ENCODE measurements around the gene PNPT1.
"Not testable (repeated sequence)": the region's sequence is repeated elsewhere in the genome, so short reads cannot be mapped to it uniquely, and the experiment has no call there.

Gene PNPT1

GRCh38 chr2:55718165-55719008 lies 24.7 kb upstream of the PNPT1 start:
- no peaks in the 10 kb centered on the region for H3K36me3 ChIP-seq (ENCODE audit: insufficient read depth, low read length)
- no peak overlapping the region for H3K4me2 ChIP-seq (ENCODE audit: low read length)
- H3K4me1 ChIP-seq (ENCODE audit: control insufficient read depth, insufficient read depth, low read length) = peaks cover 5% of the 10 kb centered on the region
- peak overlapping the region; percentile 20 for H3K9ac ChIP-seq (ENCODE audit: low read depth, low read length)
- no peaks in the 10 kb centered on the region for H3K9me3 ChIP-seq (replicated peaks; ENCODE audit: low read length)
- H3K4me3 ChIP-seq (ENCODE audit: low read length) = no peak overlapping the region
- H3K27me3 ChIP-seq (ENCODE audit: control insufficient read depth, insufficient read depth, low read length) = no peaks in the 10 kb centered on the region

DNA sequence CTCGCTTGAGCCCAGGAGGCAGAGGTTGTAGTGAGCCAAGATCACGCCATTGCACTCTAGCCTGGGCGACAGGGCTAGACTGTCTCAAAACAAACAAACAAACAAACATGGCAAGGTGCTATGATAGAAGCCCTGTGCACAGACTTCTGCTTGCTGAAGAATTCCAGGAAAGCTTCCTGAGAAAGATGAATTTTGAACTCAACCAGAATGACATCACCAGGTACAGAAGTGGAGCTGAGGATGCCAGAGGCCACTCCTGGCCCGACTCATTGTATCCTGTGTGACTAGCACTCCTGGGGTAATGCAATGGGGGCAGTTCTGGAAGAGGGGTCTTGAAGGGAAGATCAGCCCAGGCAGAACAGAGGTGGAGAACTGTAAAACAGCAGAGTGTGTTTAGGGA lies 22.0 kb upstream of the PNPT1 start:
- H3K4me1 ChIP-seq (ENCODE audit: control insufficient read depth, insufficient read depth, low read length) = no peaks in the 10 kb centered on the region
- no peaks in the 10 kb centered on the region for H3K9me3 ChIP-seq (replicated peaks; ENCODE audit: low read length)
- no peak overlapping the region for H3K4me2 ChIP-seq (ENCODE audit: low read length)
- H3K36me3 ChIP-seq (ENCODE audit: insufficient read depth, low read length) = no peaks in the 10 kb centered on the region
- no peak overlapping the region for H3K4me3 ChIP-seq (ENCODE audit: low read length)
- H3K27me3 ChIP-seq (ENCODE audit: control insufficient read depth, insufficient read depth, low read length) = no peaks in the 10 kb centered on the region
- H3K9ac ChIP-seq (ENCODE audit: low read depth, low read length) = no peak overlapping the region

GRCh38 chr2:55715178-55715577 lies 21.5 kb upstream of the PNPT1 start:
- H3K9ac ChIP-seq (ENCODE audit: low read depth, low read length); H3K27me3 ChIP-seq (ENCODE audit: control insufficient read depth, insufficient read depth, low read length); H3K9me3 ChIP-seq (replicated peaks; ENCODE audit: low read length); H3K4me1 ChIP-seq (ENCODE audit: control insufficient read depth, insufficient read depth, low read length); H3K4me3 ChIP-seq (ENCODE audit: low read length); H3K4me2 ChIP-seq (ENCODE audit: low read length); H3K36me3 ChIP-seq (ENCODE audit: insufficient read depth, low read length): not testable (repeated sequence)

DNA sequence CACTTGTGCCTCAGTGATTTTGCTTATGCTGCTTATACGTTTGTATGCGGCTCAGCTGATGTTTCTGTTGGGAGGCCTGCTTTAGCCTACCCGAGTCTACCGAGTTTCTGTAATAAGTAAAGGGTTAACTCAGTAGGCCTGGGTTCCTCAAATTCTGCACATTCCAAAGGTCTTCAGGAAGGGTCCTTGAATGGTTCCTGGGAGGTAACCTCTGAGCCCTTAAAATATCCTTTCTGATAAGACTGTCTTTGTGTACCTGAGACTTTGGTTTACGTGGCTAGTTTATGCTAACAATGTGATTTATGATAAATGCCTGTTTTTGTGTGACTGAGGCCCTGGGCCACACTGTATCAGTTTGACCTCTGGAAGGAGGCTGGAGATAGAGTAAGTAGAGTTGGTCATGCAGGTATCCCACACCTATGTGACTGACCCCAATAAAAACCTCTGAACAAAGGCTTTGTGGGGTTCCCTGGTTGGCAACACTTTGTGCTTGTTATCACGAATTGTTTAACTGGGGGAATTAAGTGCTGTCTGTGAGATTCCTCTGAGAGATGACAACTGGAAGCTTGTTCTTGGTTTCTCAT lies 18.9 kb upstream of the PNPT1 start:
- Histone ChIP-seq H3K27me3 (ENCODE audit: control insufficient read depth, insufficient read depth, low read length) (peaks cover 5% of the 10 kb centered on the region), H3K4me3 (ENCODE audit: low read length) (no peak overlapping the region), H3K4me1 (ENCODE audit: control insufficient read depth, insufficient read depth, low read length) (no peaks in the 10 kb centered on the region), H3K36me3 (ENCODE audit: insufficient read depth, low read length) (no peaks in the 10 kb centered on the region), H3K9ac (ENCODE audit: low read depth, low read length) (no peak overlapping the region), H3K4me2 (ENCODE audit: low read length) (no peak overlapping the region), H3K9me3 (replicated peaks; ENCODE audit: low read length) (no peaks in the 10 kb centered on the region)

GRCh38 chr2:55710025-55710424 lies 16.4 kb upstream of the PNPT1 start:
- H3K36me3 ChIP-seq (ENCODE audit: insufficient read depth, low read length) = no peaks in the 10 kb centered on the region
- H3K4me2 ChIP-seq (ENCODE audit: low read length) = no peak overlapping the region
- H3K4me3 ChIP-seq (ENCODE audit: low read length) = no peak overlapping the region
- no peaks in the 10 kb centered on the region for H3K9me3 ChIP-seq (replicated peaks; ENCODE audit: low read length)
- no peaks in the 10 kb centered on the region for H3K4me1 ChIP-seq (ENCODE audit: control insufficient read depth, insufficient read depth, low read length)
- peaks cover 11% of the 10 kb centered on the region for H3K27me3 ChIP-seq (ENCODE audit: control insufficient read depth, insufficient read depth, low read length)
- no peak overlapping the region for H3K9ac ChIP-seq (ENCODE audit: low read depth, low read length)

GRCh38 chr2:55707751-55708150 lies 14.1 kb upstream of the PNPT1 start:
- Histone ChIP-seq H3K36me3 (ENCODE audit: insufficient read depth, low read length) (no peaks in the 10 kb centered on the region), H3K9me3 (replicated peaks; ENCODE audit: low read length) (no peaks in the 10 kb centered on the region), H3K4me2 (ENCODE audit: low read length) (no peak overlapping the region), H3K4me3 (ENCODE audit: low read length) (no peak overlapping the region), H3K27me3 (ENCODE audit: control insufficient read depth, insufficient read depth, low read length) (peaks cover 24% of the 10 kb centered on the region), H3K4me1 (ENCODE audit: control insufficient read depth, insufficient read depth, low read length) (no peaks in the 10 kb centered on the region), H3K9ac (ENCODE audit: low read depth, low read length) (no peak overlapping the region)

DNA sequence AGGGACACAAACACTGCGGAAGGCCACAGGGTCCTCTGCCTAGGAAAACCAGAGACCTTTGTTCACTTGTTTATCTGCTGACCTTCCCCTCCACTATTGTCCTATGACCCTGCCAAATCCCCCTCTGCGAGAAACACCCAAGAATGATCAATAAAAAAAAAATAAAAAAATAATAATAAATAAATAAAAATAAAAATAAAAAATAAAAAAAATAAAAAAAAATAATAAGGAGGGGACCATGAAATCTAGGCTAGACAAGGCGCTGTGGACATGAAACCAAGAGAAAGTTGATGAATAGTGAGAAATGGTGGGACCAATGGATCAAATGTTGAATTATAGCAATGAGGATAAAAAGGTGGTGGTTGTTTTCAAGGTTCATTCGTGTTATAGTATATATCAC lies 12.6 kb upstream of the PNPT1 start:
- H3K36me3 ChIP-seq (ENCODE audit: insufficient read depth, low read length); H3K9me3 ChIP-seq (replicated peaks; ENCODE audit: low read length); H3K9ac ChIP-seq (ENCODE audit: low read depth, low read length); H3K4me3 ChIP-seq (ENCODE audit: low read length); H3K4me1 ChIP-seq (ENCODE audit: control insufficient read depth, insufficient read depth, low read length); H3K4me2 ChIP-seq (ENCODE audit: low read length): not testable (repeated sequence)
- H3K27me3 ChIP-seq (ENCODE audit: control insufficient read depth, insufficient read depth, low read length) = peaks cover 31% of the 10 kb centered on the region

DNA sequence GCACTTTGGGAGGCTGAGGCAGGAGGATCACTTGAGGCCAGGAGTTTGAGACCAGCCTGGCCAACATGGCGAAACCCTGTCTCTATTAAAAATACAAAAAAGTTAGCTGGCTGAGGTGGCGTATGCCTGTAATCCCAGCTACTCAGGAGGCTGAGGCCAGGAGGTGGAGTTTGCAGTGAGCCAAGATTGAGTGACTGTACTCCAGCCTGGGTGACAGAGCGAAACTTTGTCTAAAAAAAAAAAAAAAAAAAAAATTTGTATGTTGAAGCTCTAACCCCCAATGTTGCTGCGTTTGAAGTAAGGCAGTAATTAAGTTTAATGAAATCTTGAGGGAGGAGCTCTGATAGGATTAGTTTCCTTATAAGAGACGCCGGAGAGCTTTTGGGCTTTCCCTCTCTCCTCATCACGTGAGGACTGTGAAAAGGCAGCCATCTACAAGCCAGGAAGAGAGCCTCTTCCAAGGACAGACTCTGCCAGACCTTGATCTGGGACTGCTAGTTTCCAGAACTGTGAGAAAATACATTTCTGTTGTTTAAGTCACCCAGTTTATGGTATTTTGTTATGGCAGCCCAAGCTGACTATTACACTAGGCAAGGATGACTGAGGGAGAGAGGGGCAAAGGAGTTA lies 11.5 kb upstream of the PNPT1 start:
- H3K9ac ChIP-seq (ENCODE audit: low read depth, low read length) = no peak overlapping the region
- no peaks in the 10 kb centered on the region for H3K36me3 ChIP-seq (ENCODE audit: insufficient read depth, low read length)
- no peak overlapping the region for H3K4me2 ChIP-seq (ENCODE audit: low read length)
- peaks cover 36% of the 10 kb centered on the region for H3K27me3 ChIP-seq (ENCODE audit: control insufficient read depth, insufficient read depth, low read length)
- no peak overlapping the region for H3K4me3 ChIP-seq (ENCODE audit: low read length)
- no peaks in the 10 kb centered on the region for H3K9me3 ChIP-seq (replicated peaks; ENCODE audit: low read length)
- no peaks in the 10 kb centered on the region for H3K4me1 ChIP-seq (ENCODE audit: control insufficient read depth, insufficient read depth, low read length)

DNA sequence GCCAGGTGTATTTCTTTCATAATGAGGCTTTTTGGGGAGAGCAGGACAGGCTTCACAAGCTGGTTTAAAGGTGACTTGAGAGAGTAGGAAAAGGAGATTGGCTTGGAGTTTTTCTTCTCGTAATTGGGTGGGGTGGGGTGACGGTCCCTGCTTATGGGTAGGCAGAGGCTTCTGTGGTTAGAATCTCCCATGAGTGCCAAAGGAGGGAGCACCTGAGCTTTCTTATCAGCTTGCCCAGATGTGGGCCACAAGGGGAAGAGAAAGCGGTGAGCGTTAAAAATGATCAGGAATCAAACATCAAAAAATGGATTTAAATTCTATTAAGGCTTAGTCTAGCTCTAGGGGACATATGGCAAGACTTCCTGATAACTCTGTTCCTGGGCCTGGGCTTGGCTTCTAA lies 9.7 kb upstream of the PNPT1 start:
- Histone ChIP-seq H3K4me2 (ENCODE audit: low read length) (no peak overlapping the region), H3K4me3 (ENCODE audit: low read length) (no peak overlapping the region), H3K9me3 (replicated peaks; ENCODE audit: low read length) (no peaks in the 10 kb centered on the region), H3K9ac (ENCODE audit: low read depth, low read length) (no peak overlapping the region), H3K27me3 (ENCODE audit: control insufficient read depth, insufficient read depth, low read length) (peaks cover 53% of the 10 kb centered on the region), H3K4me1 (ENCODE audit: control insufficient read depth, insufficient read depth, low read length) (no peaks in the 10 kb centered on the region), H3K36me3 (ENCODE audit: insufficient read depth, low read length) (no peaks in the 10 kb centered on the region)

- not testable (repeated sequence) for H3K9me3 ChIP-seq (replicated peaks; ENCODE audit: low read length); H3K27me3 ChIP-seq (ENCODE audit: control insufficient read depth, insufficient read depth, low read length); H3K4me1 ChIP-seq (ENCODE audit: control insufficient read depth, insufficient read depth, low read length); H3K36me3 ChIP-seq (ENCODE audit: insufficient read depth, low read length)
- Histone ChIP-seq H3K4me2 (ENCODE audit: low read length) (peak overlapping the region; percentile 89), H3K4me3 (ENCODE audit: low read length) (peak overlapping the region; percentile 94), H3K9ac (ENCODE audit: low read depth, low read length) (peak overlapping the region; percentile 89)
Observed at GRCh38 chr2:55692740-55693139, 904 bp downstream of the PNPT1 start.

DNA sequence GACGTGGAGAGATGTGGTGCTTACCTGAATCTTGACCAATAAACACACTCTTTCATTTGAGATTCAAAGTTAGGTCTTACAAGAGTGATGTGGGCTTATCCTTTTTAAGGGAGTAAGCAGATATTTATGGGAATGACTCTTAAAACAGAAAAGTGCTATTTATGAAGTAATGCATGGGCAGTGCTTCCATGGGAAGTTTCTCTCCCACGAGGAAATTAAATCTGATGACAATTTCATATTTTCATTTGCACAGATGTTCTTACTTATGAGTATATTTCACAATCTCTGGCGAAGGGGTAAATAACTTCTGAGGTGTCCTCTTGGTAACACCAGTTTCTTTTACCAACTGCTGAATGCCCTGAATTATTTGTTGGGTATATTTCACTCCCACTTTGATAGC lies 21.0 kb downstream of the PNPT1 start:
- H3K4me1 ChIP-seq (ENCODE audit: control insufficient read depth, insufficient read depth, low read length) = no peaks in the 10 kb centered on the region
- no peak overlapping the region for H3K9ac ChIP-seq (ENCODE audit: low read depth, low read length)
- no peak overlapping the region for H3K4me3 ChIP-seq (ENCODE audit: low read length)
- peaks cover 16% of the 10 kb centered on the region for H3K36me3 ChIP-seq (ENCODE audit: insufficient read depth, low read length)
- H3K9me3 ChIP-seq (replicated peaks; ENCODE audit: low read length) = no peaks in the 10 kb centered on the region
- no peak overlapping the region for H3K4me2 ChIP-seq (ENCODE audit: low read length)
- no peaks in the 10 kb centered on the region for H3K27me3 ChIP-seq (ENCODE audit: control insufficient read depth, insufficient read depth, low read length)

- Histone ChIP-seq H3K9ac (ENCODE audit: low read depth, low read length) (no peak overlapping the region), H3K27me3 (ENCODE audit: control insufficient read depth, insufficient read depth, low read length) (no peaks in the 10 kb centered on the region), H3K4me2 (ENCODE audit: low read length) (no peak overlapping the region), H3K36me3 (ENCODE audit: insufficient read depth, low read length) (peaks cover 19% of the 10 kb centered on the region), H3K4me1 (ENCODE audit: control insufficient read depth, insufficient read depth, low read length) (no peaks in the 10 kb centered on the region), H3K9me3 (replicated peaks; ENCODE audit: low read length) (no peaks in the 10 kb centered on the region), H3K4me3 (ENCODE audit: low read length) (no peak overlapping the region)
Observed at GRCh38 chr2:55668956-55669355, 24.7 kb downstream of the PNPT1 start.

Measured in skeletal muscle satellite cell (primary cell).